AG04449 (cell line): ENCODE measurements around the gene AKR1A1.
"Not testable (repeated sequence)": the region's sequence is repeated elsewhere in the genome, so short reads cannot be mapped to it uniquely, and the experiment has no call there.

Experiments used
- CTCF ChIA-PET: fragments of 350-600 bp; formaldehyde crosslinking; extraction: SDS; loops from one replicate; lab custom pipeline; 2021; ENCODE audit warnings: antibody characterized with exemption; lab: Yijun Ruan, JAX
- POLR2A ChIA-PET: fragments of 400-600, 350-600 bp; formaldehyde crosslinking; extraction: SDS; loops from one replicate; lab custom pipeline; 2020; ENCODE audit warnings: antibody characterized with exemption, inconsistent platforms; lab: Yijun Ruan, JAX
- DNase-seq: peaks from one replicate; pipeline ENCODE4 v3.0.0-alpha.2; 2010; ENCODE audit warnings: low read depth, low spot score
- H3K4me3 ChIP-seq: 2 replicates; pipeline ENCODE4 v1.5.1; 2011; ENCODE audit warnings: low read depth, mild to moderate bottlenecking, control low read depth, low read length
- TF ChIP-seq, protein P1 (sequence below): IDR thresholded peaks from one replicate; pipeline ENCODE4 v1.5.1; 2011; ENCODE audit warnings: mild to moderate bottlenecking, moderate library complexity, low read length, control low read depth, inconsistent platforms; ENCODE audit not compliant: insufficient read depth; ENCODE audit errors: missing control alignments

AKR1A1 gene

DNA sequence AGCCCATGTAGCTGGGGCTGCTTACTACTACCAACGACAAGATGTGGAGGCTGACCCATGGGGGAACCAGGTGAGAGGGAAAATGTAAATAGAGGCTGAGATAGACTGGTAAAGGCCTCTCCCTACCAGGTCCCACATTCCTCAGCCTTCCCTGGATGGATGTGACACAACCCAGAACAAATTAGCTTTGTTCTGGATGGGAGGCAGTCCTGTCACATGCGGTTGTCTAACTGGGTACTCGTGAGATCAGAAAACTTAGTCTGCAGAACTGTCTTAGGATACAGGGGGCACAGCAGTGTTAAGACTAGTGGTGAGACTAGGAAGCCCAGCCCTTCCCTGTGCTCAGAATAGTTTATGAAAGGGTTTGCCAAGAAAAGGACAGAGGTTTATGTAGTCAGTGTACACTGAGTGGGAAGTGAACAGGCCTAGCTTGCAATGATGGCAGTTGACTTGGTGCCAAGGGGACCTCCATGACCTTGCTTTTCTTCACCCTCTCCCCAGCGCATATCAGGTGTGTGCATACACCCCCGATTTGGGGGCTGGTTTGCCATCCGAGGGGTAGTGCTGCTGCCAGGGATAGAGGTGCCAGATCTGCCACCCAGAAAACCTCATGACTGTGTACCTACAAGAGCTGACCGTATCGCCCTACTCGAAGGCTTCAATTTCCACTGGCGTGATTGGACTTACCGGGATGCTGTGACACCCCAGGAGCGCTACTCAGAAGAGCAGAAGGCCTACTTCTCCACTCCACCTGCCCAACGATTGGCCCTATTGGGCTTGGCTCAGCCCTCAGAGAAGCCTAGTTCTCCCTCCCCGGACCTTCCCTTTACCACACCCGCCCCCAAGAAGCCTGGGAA, 42.1 kb upstream of the AKR1A1 start:
- DNase-seq, result no peak
- ChIA-PET CTCF (interaction anchor here (1.1 to 7.9 kb wide), 3 partner anchors 9 to 61 kb away, joined by 3 to 150 read pairs (median 4); no protein-coding TSS in a partner anchor), POLR2A (interaction anchor here (1.0 to 5.2 kb wide), 2 partner anchors 8 to 11 kb away, joined by 3 to 56 read pairs; partner anchors contain the start of gene PRDX1)
- no peak overlapping the region for H3K4me3 ChIP-seq
- TF ChIP-seq, protein P1, sequence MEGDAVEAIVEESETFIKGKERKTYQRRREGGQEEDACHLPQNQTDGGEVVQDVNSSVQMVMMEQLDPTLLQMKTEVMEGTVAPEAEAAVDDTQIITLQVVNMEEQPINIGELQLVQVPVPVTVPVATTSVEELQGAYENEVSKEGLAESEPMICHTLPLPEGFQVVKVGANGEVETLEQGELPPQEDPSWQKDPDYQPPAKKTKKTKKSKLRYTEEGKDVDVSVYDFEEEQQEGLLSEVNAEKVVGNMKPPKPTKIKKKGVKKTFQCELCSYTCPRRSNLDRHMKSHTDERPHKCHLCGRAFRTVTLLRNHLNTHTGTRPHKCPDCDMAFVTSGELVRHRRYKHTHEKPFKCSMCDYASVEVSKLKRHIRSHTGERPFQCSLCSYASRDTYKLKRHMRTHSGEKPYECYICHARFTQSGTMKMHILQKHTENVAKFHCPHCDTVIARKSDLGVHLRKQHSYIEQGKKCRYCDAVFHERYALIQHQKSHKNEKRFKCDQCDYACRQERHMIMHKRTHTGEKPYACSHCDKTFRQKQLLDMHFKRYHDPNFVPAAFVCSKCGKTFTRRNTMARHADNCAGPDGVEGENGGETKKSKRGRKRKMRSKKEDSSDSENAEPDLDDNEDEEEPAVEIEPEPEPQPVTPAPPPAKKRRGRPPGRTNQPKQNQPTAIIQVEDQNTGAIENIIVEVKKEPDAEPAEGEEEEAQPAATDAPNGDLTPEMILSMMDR, result no peak

DNA sequence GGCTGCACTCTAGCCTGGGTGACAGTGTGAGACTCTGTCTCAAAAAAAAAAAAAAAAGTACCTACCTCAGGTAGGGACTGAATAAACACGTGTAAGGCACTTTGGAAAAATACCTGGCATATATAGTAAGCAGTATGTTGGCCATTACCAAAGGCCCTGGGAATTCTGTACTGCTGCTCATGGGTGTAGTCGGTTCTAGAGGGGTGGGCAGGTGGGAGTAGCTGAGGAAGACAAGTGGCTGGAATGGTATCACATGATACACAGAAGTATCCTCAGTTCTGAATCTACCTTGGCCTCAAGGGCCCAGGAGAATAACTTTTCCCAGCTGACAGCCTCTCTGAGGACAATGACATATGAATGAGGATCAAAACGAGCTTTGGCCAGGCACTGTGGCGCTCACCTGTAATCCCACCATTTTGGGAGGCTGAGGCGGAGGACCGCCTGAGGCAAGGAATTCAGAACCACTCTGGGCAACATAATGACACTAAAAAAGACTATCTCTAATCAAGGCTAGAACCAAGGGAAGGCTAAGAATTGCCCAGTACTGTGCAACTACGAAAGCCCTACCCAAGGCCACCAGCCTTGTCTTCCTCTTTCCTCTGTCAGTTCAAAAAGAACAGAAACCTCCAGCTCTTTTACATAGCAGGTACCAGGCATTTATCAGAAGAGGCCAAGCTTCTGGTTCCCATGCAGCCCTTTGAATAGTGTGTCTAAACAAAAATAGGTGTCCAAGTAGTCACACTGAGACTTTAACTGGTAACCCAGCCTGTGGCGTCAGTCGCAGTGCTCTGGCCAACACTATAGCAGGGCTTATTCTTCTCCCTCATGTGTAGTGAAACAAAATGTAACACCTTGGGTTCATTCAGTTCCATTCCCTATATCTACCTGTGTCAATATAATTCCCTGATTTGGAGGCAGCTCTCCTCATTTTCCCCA, 40.3 kb upstream of the AKR1A1 start:
- no peak for DNase-seq
- ChIA-PET POLR2A (interaction anchor here (0.5 to 5.2 kb wide), 3 partner anchors 9 to 202 kb away, joined by 3 to 56 read pairs (median 3); partner anchors contain the start of gene PRDX1), CTCF (interaction anchor here (1.1 to 7.9 kb wide), 4 partner anchors 59 to 170 kb away, joined by 3 to 150 read pairs (median 8); partner anchors contain the start of genes MUTYH and TOE1)
- TF ChIP-seq, protein P1, result no peak
- no peak overlapping the region for H3K4me3 ChIP-seq

DNA sequence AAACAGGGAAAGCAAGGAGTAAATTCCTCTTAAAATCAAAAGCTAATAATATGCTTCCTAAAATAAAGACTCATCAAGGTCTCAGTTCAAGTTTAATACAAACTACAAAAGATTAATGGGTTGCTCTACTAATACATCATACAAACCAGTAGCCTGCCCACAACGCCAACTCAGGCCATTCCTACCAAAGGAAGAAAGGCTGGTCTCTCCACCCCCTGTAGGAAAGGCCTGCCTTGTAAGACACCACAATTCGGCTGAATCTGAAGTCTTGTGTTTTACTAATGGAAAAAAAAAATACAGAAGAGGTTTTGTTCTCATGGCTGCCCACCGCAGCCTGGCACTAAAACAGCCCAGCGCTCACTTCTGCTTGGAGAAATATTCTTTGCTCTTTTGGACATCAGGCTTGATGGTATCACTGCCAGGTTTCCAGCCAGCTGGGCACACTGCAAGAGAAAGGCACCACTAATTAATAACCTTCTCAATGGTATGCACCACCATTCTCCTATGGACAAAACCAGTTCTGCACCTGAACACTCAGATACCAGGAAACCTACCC, 39.6 kb upstream of the AKR1A1 start:
- no peak for DNase-seq
- ChIA-PET POLR2A (interaction anchor here (2.7 to 5.2 kb wide), 2 partner anchors 9 to 11 kb away, joined by 25 to 56 read pairs; partner anchors contain the start of gene PRDX1), CTCF (interaction anchor here (2.1 to 7.9 kb wide), 4 partner anchors 10 to 171 kb away, joined by 5 to 150 read pairs (median 13); partner anchors contain the start of genes MUTYH, PRDX1 and TOE1)
- TF ChIP-seq, protein P1, result no peak
- no peak overlapping the region for H3K4me3 ChIP-seq

DNA sequence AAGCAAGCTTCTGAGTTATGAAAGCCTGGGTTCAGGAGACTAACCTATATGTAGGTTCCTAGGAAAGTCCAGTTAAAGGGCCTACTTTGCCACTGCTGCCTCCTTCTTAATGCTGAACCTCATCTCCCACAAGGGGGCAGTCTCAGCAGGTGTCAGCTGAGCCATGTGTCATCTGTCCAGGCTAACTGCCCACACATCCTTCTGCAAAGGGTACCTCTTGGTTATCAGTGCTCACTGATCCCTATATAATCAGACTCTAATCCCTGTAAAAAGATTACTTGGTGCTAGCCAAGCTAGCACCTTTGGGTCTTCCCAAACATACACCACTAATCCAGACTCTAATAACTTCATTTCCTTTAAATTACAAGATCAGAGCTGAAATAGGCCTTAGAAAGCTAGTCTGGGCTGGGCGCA, 38.0 kb upstream of the AKR1A1 start:
- no peak overlapping the region for H3K4me3 ChIP-seq
- ChIA-PET CTCF (interaction anchor here (0.9 to 7.9 kb wide), 20 partner anchors 9 to 499 kb away, joined by 3 to 150 read pairs (median 4); partner anchors contain the start of genes AKR1A1, CCDC163, MMACHC and NASP), POLR2A (interaction anchor here (0.6 to 2.7 kb wide), 2 partner anchors 9 to 13 kb away, joined by 3 to 25 read pairs; partner anchors contain the start of gene PRDX1)
- TF ChIP-seq, protein P1, result peak; percentile 67
- DNase-seq, result no peak

DNA sequence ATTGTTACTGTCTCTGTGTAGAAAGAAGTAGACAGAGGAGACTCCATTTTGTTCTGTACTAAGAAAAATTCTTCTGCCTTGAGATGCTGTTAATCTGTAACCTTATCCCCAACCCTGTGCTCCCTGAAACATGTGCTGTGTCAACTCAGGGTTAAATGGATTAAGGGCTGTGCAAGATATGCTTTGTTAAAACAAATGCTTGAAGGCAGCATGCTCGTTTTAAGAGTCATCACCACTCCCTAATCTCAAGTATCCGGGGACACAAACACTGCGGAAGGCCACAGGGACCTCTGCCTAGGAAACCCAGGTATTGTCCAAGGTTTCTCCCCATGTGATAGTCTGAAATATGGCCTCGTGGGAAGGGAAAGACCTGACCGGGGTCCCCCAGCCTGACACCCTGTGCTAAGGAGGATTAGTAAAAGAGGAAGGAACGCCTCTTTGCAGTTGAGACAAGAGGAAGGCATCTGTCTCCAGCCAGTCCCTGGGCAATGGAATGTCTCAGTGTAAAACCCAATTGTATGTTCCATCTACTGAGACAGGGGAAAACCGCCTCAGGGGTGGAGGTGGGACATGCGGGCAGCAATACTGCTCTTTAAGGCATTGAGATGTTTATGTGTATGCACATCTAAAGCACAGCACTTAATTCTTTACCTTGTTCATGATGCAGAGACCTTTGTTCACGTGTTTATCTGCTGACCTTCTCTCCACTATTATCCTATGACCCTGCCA, 36.9 kb upstream of the AKR1A1 start:
- POLR2A ChIA-PET, result interaction anchor here (2.7 kb wide), 1 partner anchor 8 kb away, joined by 25 read pairs; the partner anchor contains the start of gene PRDX1
- not testable (repeated sequence) for DNase-seq, H3K4me3 ChIP-seq
- CTCF ChIA-PET, result interaction anchor here (1.4 to 7.9 kb wide), 10 partner anchors 10 to 211 kb away, joined by 3 to 150 read pairs (median 10); partner anchors contain the start of genes AKR1A1, CCDC163, MMACHC and NASP
